Mesenchymal stem cell (in vitro differentiated cells and primary cell): Measurements from ENCODE around the gene NCLN.

Experiments used
- DNase-seq: peaks from one replicate; pipeline ENCODE4 v3.0.0-alpha.2; 2013
- H2AFZ ChIP-seq: one replicate; pipeline ENCODE4 v1.6.1; 2013; ENCODE audit warnings: low read depth, mild to moderate bottlenecking, control low read depth, inconsistent platforms, low read length, moderate library complexity
- H2AK5ac ChIP-seq: 2 replicates; pipeline ENCODE4 v1.6.1; 2013; ENCODE audit warnings: low read length, moderate library complexity, mild to moderate bottlenecking, inconsistent platforms; ENCODE audit not compliant: severe bottlenecking
- H2BK120ac ChIP-seq: one replicate; pipeline ENCODE4 v1.6.1; 2013; ENCODE audit warnings: low read depth, mild to moderate bottlenecking, inconsistent platforms, low read length, moderate library complexity
- H2BK12ac ChIP-seq, 2 experiments: one replicate each; pipeline ENCODE4 v1.6.1; 2013; ENCODE audit warnings: inconsistent platforms in 2 of 2, low read length in 2 of 2, mild to moderate bottlenecking in 2 of 2, moderate library complexity in 2 of 2, control low read depth in 1 of 2
- H2BK15ac ChIP-seq: one replicate; pipeline ENCODE4 v1.6.1; 2013; ENCODE audit warnings: mild to moderate bottlenecking, low read depth, inconsistent platforms; ENCODE audit not compliant: poor library complexity, severe bottlenecking
- H2BK5ac ChIP-seq: 2 replicates; pipeline ENCODE4 v1.6.1; 2013; ENCODE audit warnings: low read depth, mild to moderate bottlenecking, low read length, control low read depth, inconsistent platforms; ENCODE audit not compliant: poor library complexity, severe bottlenecking
- H3K14ac ChIP-seq, 2 experiments: one replicate each; pipeline ENCODE4 v1.6.1; 2013; ENCODE audit warnings: inconsistent platforms in 2 of 2, low read length in 2 of 2, control low read depth in 1 of 2, mild to moderate bottlenecking in 1 of 2, moderate library complexity in 1 of 2
- H3K18ac ChIP-seq, 2 experiments: one replicate each; pipeline ENCODE4 v1.6.1; 2013; ENCODE audit warnings: inconsistent platforms in 2 of 2, low read length in 2 of 2, control low read depth in 1 of 2, low read depth in 1 of 2, mild to moderate bottlenecking in 1 of 2
- H3K23ac ChIP-seq, 2 experiments: one replicate each; pipeline ENCODE4 v1.6.1; 2013; ENCODE audit warnings: inconsistent platforms in 2 of 2, low read length in 2 of 2, mild to moderate bottlenecking in 2 of 2, moderate library complexity in 2 of 2, control low read depth in 1 of 2
- H3K27ac ChIP-seq: 2 replicates; pipeline ENCODE4 v1.5.1; 2013; ENCODE audit warnings: mild to moderate bottlenecking, moderate library complexity, low read length, control low read depth, inconsistent platforms; ENCODE audit not compliant: poor library complexity, severe bottlenecking
- H3K27me3 ChIP-seq, 2 experiments: 2 replicates each; pipeline versions ENCODE4 v1.6.1 to v1.7.0; 2013; ENCODE audit warnings: low read length in 2 of 2, mild to moderate bottlenecking in 2 of 2, moderate library complexity in 2 of 2, control low read depth in 1 of 2, inconsistent platforms in 1 of 2; ENCODE audit not compliant: control insufficient read depth in 1 of 2, insufficient read depth in 1 of 2
- H3K36me3 ChIP-seq, 2 experiments: 2 replicates each; pipeline versions ENCODE4 v1.6.1 to v1.7.0; 2013; ENCODE audit warnings: low read length in 2 of 2, control low read depth in 1 of 2, inconsistent platforms in 1 of 2, low read depth in 1 of 2, mild to moderate bottlenecking in 1 of 2; ENCODE audit not compliant: insufficient read depth in 2 of 2, control insufficient read depth in 1 of 2
- H3K4ac ChIP-seq, 2 experiments: one replicate each; pipeline ENCODE4 v1.6.1; 2013; ENCODE audit warnings: inconsistent platforms in 2 of 2, low read length in 2 of 2, mild to moderate bottlenecking in 2 of 2, moderate library complexity in 2 of 2, control low read depth in 1 of 2, low read depth in 1 of 2
- H3K4me1 ChIP-seq: 2 replicates; pipeline ENCODE4 v1.6.1; 2013; ENCODE audit warnings: low read depth, low read length, control low read depth; ENCODE audit not compliant: control insufficient read depth, insufficient read depth
- H3K4me2 ChIP-seq: 2 replicates; pipeline ENCODE4 v1.6.1; 2013; ENCODE audit warnings: low read length, mild to moderate bottlenecking, inconsistent platforms; ENCODE audit not compliant: poor library complexity, severe bottlenecking
- H3K4me3 ChIP-seq, 2 experiments: 2 replicates each; pipeline versions ENCODE4 v1.5.1 to v1.7.0; 2013; ENCODE audit warnings: low read length in 2 of 2, mild to moderate bottlenecking in 2 of 2, control low read depth in 1 of 2, low read depth in 1 of 2; ENCODE audit not compliant: insufficient read depth in 1 of 2
- H3K79me1 ChIP-seq: replicated peaks from 2 replicates; pipeline ENCODE4 v1.6.1; 2013; ENCODE audit warnings: mild to moderate bottlenecking, control low read depth, low read length, inconsistent platforms; ENCODE audit not compliant: poor library complexity, severe bottlenecking
- H3K9ac ChIP-seq: 2 replicates; pipeline ENCODE4 v1.7.0; 2013; ENCODE audit warnings: mild to moderate bottlenecking, low read length, moderate library complexity
- H3K9me3 ChIP-seq: 2 replicates; pipeline ENCODE4 v1.7.0; 2013; ENCODE audit warnings: mild to moderate bottlenecking, low read length; ENCODE audit not compliant: control insufficient read depth
- H4K8ac ChIP-seq: one replicate; pipeline ENCODE4 v1.6.1; 2013; ENCODE audit warnings: inconsistent platforms, mild to moderate bottlenecking, low read length, moderate library complexity
- H4K91ac ChIP-seq: one replicate; pipeline ENCODE4 v1.6.1; 2013; ENCODE audit warnings: mild to moderate bottlenecking, low read length, inconsistent platforms
- WGBS: methylation state at CpG from one replicate; pipeline ENCODE4 v1.1.7; 2013; ENCODE audit warnings: mixed read lengths; 5-methylcytosine and 5-hydroxymethylcytosine counted together

NCLN gene

GRCh38 chr19:3196064-3196932 lies 10.6 kb downstream of the NCLN start:
- no peak overlapping the region for H2BK5ac ChIP-seq
- H2BK12ac ChIP-seq, result no peak overlapping the region
- H3K4ac ChIP-seq, result no peak overlapping the region
- no peak overlapping the region for H3K23ac ChIP-seq
- H3K27me3 ChIP-seq, result no peaks in the 10 kb centered on the region
- H3K79me1 ChIP-seq, result peaks cover 45% of the 10 kb centered on the region
- H4K8ac ChIP-seq, result no peak overlapping the region
- H4K91ac ChIP-seq, result no peak overlapping the region
- no peak overlapping the region for H2AK5ac ChIP-seq
- H2AFZ ChIP-seq, result no peak overlapping the region
- H3K4me3 ChIP-seq, result no peak overlapping the region
- DNase-seq, result no peak
- H2BK15ac ChIP-seq, result no peak overlapping the region
- H3K14ac ChIP-seq, result no peak overlapping the region
- no peaks in the 10 kb centered on the region for H3K9me3 ChIP-seq
- WGBS, result 96% methylated on average over 42 of the region's 42 CpGs
- no peak overlapping the region for H3K9ac ChIP-seq
- H2BK120ac ChIP-seq, result no peak overlapping the region
- no peak overlapping the region for H3K27ac ChIP-seq
- H3K36me3 ChIP-seq, result peaks cover 27 to 66% of the 10 kb centered on the region in 2 experiments
- no peaks in the 10 kb centered on the region for H3K4me1 ChIP-seq
- no peak overlapping the region for H3K4me2 ChIP-seq
- no peak overlapping the region for H3K18ac ChIP-seq

- no peak overlapping the region for H4K91ac ChIP-seq
- WGBS, result 98% methylated on average over 14 of the region's 14 CpGs
- H3K27me3 ChIP-seq, result no peaks in the 10 kb centered on the region
- no peak overlapping the region for H3K4me2 ChIP-seq
- no peak overlapping the region for H4K8ac ChIP-seq
- no peak overlapping the region for H2AK5ac ChIP-seq
- H3K9ac ChIP-seq, result no peak overlapping the region
- no peaks in the 10 kb centered on the region for H3K4me1 ChIP-seq
- H3K4ac ChIP-seq, result no peak overlapping the region
- no peak overlapping the region for H3K4me3 ChIP-seq
- H3K18ac ChIP-seq, result no peak overlapping the region
- peaks cover 42% of the 10 kb centered on the region for H3K79me1 ChIP-seq
- H3K14ac ChIP-seq, result no peak overlapping the region
- H3K36me3 ChIP-seq, result peaks cover 27 to 68% of the 10 kb centered on the region in 2 experiments
- H2AFZ ChIP-seq, result no peak overlapping the region
- no peak overlapping the region for H3K27ac ChIP-seq
- H2BK120ac ChIP-seq, result no peak overlapping the region
- no peak overlapping the region for H2BK12ac ChIP-seq
- H3K9me3 ChIP-seq, result no peaks in the 10 kb centered on the region
- no peak overlapping the region for H2BK15ac ChIP-seq
- no peak for DNase-seq
- H2BK5ac ChIP-seq, result no peak overlapping the region
- no peak overlapping the region for H3K23ac ChIP-seq
Observed at GRCh38 chr19:3196933-3197205, 11.1 kb downstream of the NCLN start.

- H3K4me3 ChIP-seq, result no peak overlapping the region
- no peak overlapping the region for H3K4me2 ChIP-seq
- no peak overlapping the region for H2AFZ ChIP-seq
- H2BK15ac ChIP-seq, result peak overlapping the region; percentile 6
- peaks cover 33 to 67% of the 10 kb centered on the region in 2 experiments for H3K36me3 ChIP-seq
- H3K27ac ChIP-seq, result no peak overlapping the region
- H3K79me1 ChIP-seq, result peaks cover 32% of the 10 kb centered on the region
- WGBS, result 96% methylated on average over 37 of the region's 43 CpGs
- no peaks in the 10 kb centered on the region for H3K27me3 ChIP-seq
- DNase-seq, result no peak
- H3K14ac ChIP-seq, result no peak overlapping the region
- H4K8ac ChIP-seq, result no peak overlapping the region
- H3K18ac ChIP-seq, result no peak overlapping the region
- no peak overlapping the region for H4K91ac ChIP-seq
- H3K23ac ChIP-seq, result no peak overlapping the region
- H3K9ac ChIP-seq, result no peak overlapping the region
- no peak overlapping the region for H2BK5ac ChIP-seq
- no peak overlapping the region for H2BK12ac ChIP-seq
- no peak overlapping the region for H2BK120ac ChIP-seq
- no peak overlapping the region for H3K4ac ChIP-seq
- no peaks in the 10 kb centered on the region for H3K9me3 ChIP-seq
- no peaks in the 10 kb centered on the region for H3K4me1 ChIP-seq
- no peak overlapping the region for H2AK5ac ChIP-seq
Observed at GRCh38 chr19:3198901-3199700, 13.4 kb downstream of the NCLN start.

GRCh38 chr19:3201072-3201700 lies 15.5 kb downstream of the NCLN start:
- H2AK5ac ChIP-seq, result no peak overlapping the region
- no peak overlapping the region for H3K27ac ChIP-seq
- H3K27me3 ChIP-seq, result no peaks in the 10 kb centered on the region
- H3K4me3 ChIP-seq, result no peak overlapping the region
- no peaks in the 10 kb centered on the region for H3K9me3 ChIP-seq
- no peak overlapping the region for H2BK12ac ChIP-seq
- no peak overlapping the region for H3K4ac ChIP-seq
- H3K36me3 ChIP-seq, result peaks cover 33 to 77% of the 10 kb centered on the region in 2 experiments
- H3K23ac ChIP-seq, result no peak overlapping the region
- no peak for DNase-seq
- H3K14ac ChIP-seq, result no peak overlapping the region
- H3K4me2 ChIP-seq, result no peak overlapping the region
- H2AFZ ChIP-seq, result no peak overlapping the region
- no peak overlapping the region for H4K91ac ChIP-seq
- H2BK120ac ChIP-seq, result no peak overlapping the region
- 96% methylated on average over 34 of the region's 39 CpGs for WGBS
- no peak overlapping the region for H3K9ac ChIP-seq
- H2BK5ac ChIP-seq, result no peak overlapping the region
- no peaks in the 10 kb centered on the region for H3K4me1 ChIP-seq
- no peak overlapping the region for H4K8ac ChIP-seq
- H2BK15ac ChIP-seq, result no peak overlapping the region
- H3K18ac ChIP-seq, result no peak overlapping the region
- peaks cover 24% of the 10 kb centered on the region for H3K79me1 ChIP-seq
